ENCODE measurements around the gene ARHGAP24. TPM values are rescaled to one million over a fixed set of nuclear protein-coding genes. Genes with fewer than 3 reads are reported as not detected.

The ARHGAP24 gene
- total and polyA plus RNA-seq, 4 donors: 1.8 to 15.2 (median 3.3) TPM

DNA sequence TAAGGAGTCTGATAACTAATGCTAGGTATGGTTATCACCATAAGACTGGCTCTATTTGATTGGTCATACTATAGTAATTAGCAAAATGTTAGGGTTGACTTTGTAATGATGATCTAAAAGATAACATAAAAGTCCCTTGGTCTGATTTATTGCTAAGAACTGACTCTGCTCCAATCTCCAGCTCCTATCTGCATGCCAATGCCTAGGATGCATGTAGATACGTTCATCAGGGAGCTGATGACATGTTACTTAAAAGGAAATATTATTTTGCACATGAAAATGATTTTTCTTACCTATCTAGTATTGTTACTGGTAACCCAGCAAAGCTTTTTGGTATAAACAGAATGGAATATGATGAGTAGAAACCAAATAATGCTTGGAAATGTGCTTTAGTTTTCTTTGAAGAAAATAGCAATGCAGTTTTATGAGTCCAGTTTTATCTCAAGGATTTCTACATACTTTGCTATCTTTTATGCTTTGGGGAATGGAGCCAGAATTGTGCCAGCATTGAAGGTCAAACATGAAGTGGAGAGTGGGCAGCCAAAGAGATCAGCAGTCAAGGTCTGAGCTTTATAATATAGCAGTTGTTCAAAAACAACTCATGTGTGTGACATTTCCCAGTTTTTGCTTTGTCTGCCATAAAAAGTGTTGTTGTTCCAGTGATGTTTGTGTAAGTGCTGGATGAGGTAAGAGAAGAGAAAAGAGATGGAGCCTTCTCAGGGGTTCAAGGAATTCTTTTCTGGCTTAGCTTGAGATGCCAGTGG is 121.0 kb downstream of the ARHGAP24 start:
- no peak overlapping the region for H3K27ac ChIP-seq (ENCODE audit: low read depth in 1 of 2, low read length in 2 of 2)
- no peaks in the 10 kb centered on the region for H3K4me1 ChIP-seq (ENCODE audit: control insufficient read depth in 4 of 4, insufficient read depth in 4 of 4, low read length in 3 of 4)
- no peak overlapping the region for H3K9ac ChIP-seq (ENCODE audit: low read depth in 1 of 2, low read length in 2 of 2)
- H3K36me3 ChIP-seq (ENCODE audit: control insufficient read depth in 4 of 4, insufficient read depth in 3 of 4, low read depth in 1 of 4, low read length in 3 of 4): no peaks in the 10 kb centered on the region
- TF ChIP-seq, protein P1, sequence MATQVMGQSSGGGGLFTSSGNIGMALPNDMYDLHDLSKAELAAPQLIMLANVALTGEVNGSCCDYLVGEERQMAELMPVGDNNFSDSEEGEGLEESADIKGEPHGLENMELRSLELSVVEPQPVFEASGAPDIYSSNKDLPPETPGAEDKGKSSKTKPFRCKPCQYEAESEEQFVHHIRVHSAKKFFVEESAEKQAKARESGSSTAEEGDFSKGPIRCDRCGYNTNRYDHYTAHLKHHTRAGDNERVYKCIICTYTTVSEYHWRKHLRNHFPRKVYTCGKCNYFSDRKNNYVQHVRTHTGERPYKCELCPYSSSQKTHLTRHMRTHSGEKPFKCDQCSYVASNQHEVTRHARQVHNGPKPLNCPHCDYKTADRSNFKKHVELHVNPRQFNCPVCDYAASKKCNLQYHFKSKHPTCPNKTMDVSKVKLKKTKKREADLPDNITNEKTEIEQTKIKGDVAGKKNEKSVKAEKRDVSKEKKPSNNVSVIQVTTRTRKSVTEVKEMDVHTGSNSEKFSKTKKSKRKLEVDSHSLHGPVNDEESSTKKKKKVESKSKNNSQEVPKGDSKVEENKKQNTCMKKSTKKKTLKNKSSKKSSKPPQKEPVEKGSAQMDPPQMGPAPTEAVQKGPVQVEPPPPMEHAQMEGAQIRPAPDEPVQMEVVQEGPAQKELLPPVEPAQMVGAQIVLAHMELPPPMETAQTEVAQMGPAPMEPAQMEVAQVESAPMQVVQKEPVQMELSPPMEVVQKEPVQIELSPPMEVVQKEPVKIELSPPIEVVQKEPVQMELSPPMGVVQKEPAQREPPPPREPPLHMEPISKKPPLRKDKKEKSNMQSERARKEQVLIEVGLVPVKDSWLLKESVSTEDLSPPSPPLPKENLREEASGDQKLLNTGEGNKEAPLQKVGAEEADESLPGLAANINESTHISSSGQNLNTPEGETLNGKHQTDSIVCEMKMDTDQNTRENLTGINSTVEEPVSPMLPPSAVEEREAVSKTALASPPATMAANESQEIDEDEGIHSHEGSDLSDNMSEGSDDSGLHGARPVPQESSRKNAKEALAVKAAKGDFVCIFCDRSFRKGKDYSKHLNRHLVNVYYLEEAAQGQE (IDR thresholded peaks at IDR 0.05): no peak
- TF ChIP-seq FOXA2 (IDR thresholded peaks at IDR 0.05): no peak
- H3K9me3 ChIP-seq (ENCODE audit: control insufficient read depth in 4 of 4, low read length in 3 of 4): no peaks in the 10 kb centered on the region
- H3K27me3 ChIP-seq (ENCODE audit: control insufficient read depth in 4 of 4, insufficient read depth in 4 of 4, low read length in 3 of 4): no peaks in the 10 kb centered on the region
- no peak overlapping the region for H3K4me3 ChIP-seq (ENCODE audit: low read depth in 1 of 3, low read length in 3 of 3)
- 50% methylated on average over 1 of the region's 1 CpG for WGBS
- DNase-seq (ENCODE audit: low spot score): no peak

DNA sequence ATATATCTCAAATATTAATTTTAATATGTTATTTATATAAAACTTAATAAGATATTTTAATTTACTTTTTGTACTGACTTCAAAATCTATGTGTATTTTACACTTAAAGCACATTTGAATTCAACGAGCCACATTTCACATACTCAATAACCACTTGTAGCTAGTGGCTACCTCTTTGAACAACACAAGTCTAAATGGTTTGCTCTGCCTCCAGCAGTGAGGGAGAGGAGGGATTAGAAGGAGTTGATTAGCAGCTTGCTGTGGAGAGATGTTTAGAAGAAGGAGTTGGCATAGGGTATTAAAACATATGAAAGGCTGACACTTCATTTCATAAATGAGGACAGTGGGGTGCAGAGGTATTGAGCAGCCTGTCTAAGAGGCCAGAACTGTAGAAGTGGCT is 124.0 kb downstream of the ARHGAP24 start:
- H3K4me1 ChIP-seq (ENCODE audit: control insufficient read depth in 4 of 4, insufficient read depth in 4 of 4, low read length in 3 of 4): no peaks in the 10 kb centered on the region
- no peaks in the 10 kb centered on the region for H3K36me3 ChIP-seq (ENCODE audit: control insufficient read depth in 4 of 4, insufficient read depth in 3 of 4, low read depth in 1 of 4, low read length in 3 of 4)
- H3K27me3 ChIP-seq (ENCODE audit: control insufficient read depth in 4 of 4, insufficient read depth in 4 of 4, low read length in 3 of 4): no peaks in the 10 kb centered on the region
- H3K27ac ChIP-seq (ENCODE audit: low read depth in 1 of 2, low read length in 2 of 2): no peak overlapping the region
- 73% methylated on average over 1 of the region's 1 CpG for WGBS
- TF ChIP-seq RXRA (IDR thresholded peaks at IDR 0.05) (no peak), YY1 (IDR thresholded peaks at IDR 0.05) (no peak), JUND (IDR thresholded peaks at IDR 0.05) (no peak), HNF4G (IDR thresholded peaks at IDR 0.05) (no peak), NR2F2 (IDR thresholded peaks at IDR 0.05) (no peak), SP1 (IDR thresholded peaks at IDR 0.05) (no peak), TAF1 (conservative IDR thresholded peaks at IDR 0.05) (no peak)
- TF ChIP-seq, protein P2, sequence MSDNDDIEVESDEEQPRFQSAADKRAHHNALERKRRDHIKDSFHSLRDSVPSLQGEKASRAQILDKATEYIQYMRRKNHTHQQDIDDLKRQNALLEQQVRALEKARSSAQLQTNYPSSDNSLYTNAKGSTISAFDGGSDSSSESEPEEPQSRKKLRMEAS (IDR thresholded peaks at IDR 0.05): no peak
- TF ChIP-seq, protein P1 (IDR thresholded peaks at IDR 0.05): no peak
- TF ChIP-seq, protein P3, sequence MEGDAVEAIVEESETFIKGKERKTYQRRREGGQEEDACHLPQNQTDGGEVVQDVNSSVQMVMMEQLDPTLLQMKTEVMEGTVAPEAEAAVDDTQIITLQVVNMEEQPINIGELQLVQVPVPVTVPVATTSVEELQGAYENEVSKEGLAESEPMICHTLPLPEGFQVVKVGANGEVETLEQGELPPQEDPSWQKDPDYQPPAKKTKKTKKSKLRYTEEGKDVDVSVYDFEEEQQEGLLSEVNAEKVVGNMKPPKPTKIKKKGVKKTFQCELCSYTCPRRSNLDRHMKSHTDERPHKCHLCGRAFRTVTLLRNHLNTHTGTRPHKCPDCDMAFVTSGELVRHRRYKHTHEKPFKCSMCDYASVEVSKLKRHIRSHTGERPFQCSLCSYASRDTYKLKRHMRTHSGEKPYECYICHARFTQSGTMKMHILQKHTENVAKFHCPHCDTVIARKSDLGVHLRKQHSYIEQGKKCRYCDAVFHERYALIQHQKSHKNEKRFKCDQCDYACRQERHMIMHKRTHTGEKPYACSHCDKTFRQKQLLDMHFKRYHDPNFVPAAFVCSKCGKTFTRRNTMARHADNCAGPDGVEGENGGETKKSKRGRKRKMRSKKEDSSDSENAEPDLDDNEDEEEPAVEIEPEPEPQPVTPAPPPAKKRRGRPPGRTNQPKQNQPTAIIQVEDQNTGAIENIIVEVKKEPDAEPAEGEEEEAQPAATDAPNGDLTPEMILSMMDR (IDR thresholded peaks at IDR 0.05; ENCODE audit: low read depth, low read length, missing input control): no peak
- no peak for DNase-seq (ENCODE audit: low spot score)
- no peaks in the 10 kb centered on the region for H3K9me3 ChIP-seq (ENCODE audit: control insufficient read depth in 4 of 4, low read length in 3 of 4)
- no peak overlapping the region for H3K9ac ChIP-seq (ENCODE audit: low read depth in 1 of 2, low read length in 2 of 2)
- no peak overlapping the region for H3K4me3 ChIP-seq (ENCODE audit: low read depth in 1 of 3, low read length in 3 of 3)

Measured in liver (tissue), 9 donors.